Naive thymus-derived CD8-positive, alpha-beta T cell (primary cell): ENCODE data around the gene GALNS. TPM values are rescaled to one million over a fixed set of nuclear protein-coding genes. Genes with fewer than 3 reads are reported as not detected.
"Not testable (repeated sequence)": the region's sequence is repeated elsewhere in the genome, so short reads cannot be mapped to it uniquely, and the experiment has no call there.

Source experiments
- ATAC-seq, 2 donors: fragments of 150-1000 bp; cut with Tn5 transposase in 1 of 2; sonication (Bioruptor Pico), chemical (Tn5 transposase) in 1 of 2; 1 replicate in 1 of 2; 2 replicates in 1 of 2; pipeline ENCODE4 v1.10.0; 2021; ENCODE audit warnings: mild to moderate bottlenecking in 2 of 2, moderate library complexity in 2 of 2
- POLR2A ChIA-PET: fragments of 350-600 bp; sonication (Branson Sonifier 250); formaldehyde crosslinking; loops from one replicate; lab custom pipeline; 2021; ENCODE audit warnings: antibody characterized with exemption; lab: Charles Lee
- DNase-seq, 10 donors: peaks; one replicate each; pipeline versions ENCODE4 v3.0.0 to v3.0.0-alpha.2; 2020 to 2022
- H3K27ac Mint-ChIP-seq, 10 donors: one replicate each; pipeline ENCODE4 v1.8.0; 2020 to 2022; ENCODE audit warnings: mild to moderate bottlenecking in 10 of 10, mixed read lengths in 10 of 10, moderate library complexity in 4 of 10, inconsistent platforms in 1 of 10
- H3K27me3 Mint-ChIP-seq, 5 donors: one replicate each; pipeline ENCODE4 v1.8.0; 2021 to 2022; ENCODE audit warnings: mixed read lengths in 5 of 5
- H3K36me3 Mint-ChIP-seq, 3 donors: one replicate each; pipeline ENCODE4 v1.8.0; 2020 to 2022; ENCODE audit warnings: mixed read lengths in 3 of 3, mild to moderate bottlenecking in 2 of 3, inconsistent platforms in 1 of 3
- H3K4me1 Mint-ChIP-seq, 4 donors: one replicate each; pipeline ENCODE4 v1.8.0; 2021 to 2022; ENCODE audit warnings: mixed read lengths in 4 of 4
- H3K4me3 Mint-ChIP-seq, 10 donors: one replicate each; pipeline ENCODE4 v1.8.0; 2020 to 2022; ENCODE audit warnings: mild to moderate bottlenecking in 10 of 10, mixed read lengths in 10 of 10, moderate library complexity in 6 of 10, inconsistent platforms in 1 of 10
- H3K9me3 Mint-ChIP-seq, 9 donors: one replicate each; pipeline ENCODE4 v1.8.0; 2020 to 2022; ENCODE audit warnings: mixed read lengths in 9 of 9, mild to moderate bottlenecking in 3 of 9, inconsistent platforms in 1 of 9, moderate library complexity in 1 of 9
- polyA plus RNA-seq, 3 donors: library from polyadenylated mRNA; unstranded; fragments of 300-500 nt; fragmentation: Illumina TruSeq; gene quantifications; one replicate each; pipeline ENCODE4 v1.2.3, GENCODE V29; 2021
- total RNA-seq, 8 experiments: library from RNA in 2 of 8; stranded (reverse) in 2 of 8; gene quantifications; one replicate each; pipeline ENCODE4 v1.2.3 and lab custom pipeline; 2021 to 2026

The GALNS gene
- total and polyA plus RNA-seq, 5 experiments from 2014 or later: 7.8 to 53.5 (median 11.9) TPM

- Mint-ChIP-seq H3K27me3 (no peaks in the 10 kb centered on the region), H3K9me3 (no peaks in the 10 kb centered on the region), H3K4me1 (peaks cover 0 to 4% (median 2%) of the 10 kb centered on the region in 4 donors), H3K36me3 (no peaks in the 10 kb centered on the region), H3K27ac (no peak overlapping the region), H3K4me3 (no peak overlapping the region)
- POLR2A ChIA-PET: no interaction called here
- DNase-seq (no peak), ATAC-seq (no peak)
Measured at GRCh38 chr16:88895335-88895734, 38.6 kb upstream of the GALNS start.

- no peak for ATAC-seq
- POLR2A ChIA-PET: no interaction called here
- no peak overlapping the region for H3K4me3 Mint-ChIP-seq
- H3K9me3 Mint-ChIP-seq: no peaks in the 10 kb centered on the region
- peaks cover 0 to 4% (median 2%) of the 10 kb centered on the region in 4 donors for H3K4me1 Mint-ChIP-seq
- H3K36me3 Mint-ChIP-seq: no peaks in the 10 kb centered on the region
- no peak for DNase-seq
- no peak overlapping the region for H3K27ac Mint-ChIP-seq
- H3K27me3 Mint-ChIP-seq: no peaks in the 10 kb centered on the region
Measured at GRCh38 chr16:88894681-88895300, 38.0 kb upstream of the GALNS start.

- POLR2A ChIA-PET, H3K27me3 Mint-ChIP-seq, DNase-seq, ATAC-seq, H3K9me3 Mint-ChIP-seq, H3K27ac Mint-ChIP-seq, H3K36me3 Mint-ChIP-seq, H3K4me3 Mint-ChIP-seq, H3K4me1 Mint-ChIP-seq: not testable (repeated sequence)
Measured at GRCh38 chr16:88894266-88894665, 37.5 kb upstream of the GALNS start.

- ATAC-seq (no peak), DNase-seq (no peak)
- Mint-ChIP-seq H3K27me3 (no peaks in the 10 kb centered on the region), H3K27ac (no peak overlapping the region), H3K9me3 (no peaks in the 10 kb centered on the region), H3K4me1 (peaks cover 0 to 4% (median 2%) of the 10 kb centered on the region in 4 donors), H3K4me3 (no peak overlapping the region), H3K36me3 (no peaks in the 10 kb centered on the region)
- POLR2A ChIA-PET: no interaction called here
Measured at GRCh38 chr16:88893127-88893968, 36.6 kb upstream of the GALNS start.

- Mint-ChIP-seq H3K4me1 (peaks cover 0 to 4% (median 2%) of the 10 kb centered on the region in 4 donors), H3K27me3 (no peaks in the 10 kb centered on the region), H3K4me3 (no peak overlapping the region), H3K27ac (no peak overlapping the region), H3K36me3 (no peaks in the 10 kb centered on the region), H3K9me3 (no peaks in the 10 kb centered on the region)
- ATAC-seq (no peak), DNase-seq (no peak)
- POLR2A ChIA-PET: no interaction called here
Measured at GRCh38 chr16:88892065-88892464, 35.3 kb upstream of the GALNS start.

GRCh38 chr16:88891083-88891482 lies 34.3 kb upstream of the GALNS start:
- peaks cover 0 to 4% (median 2%) of the 10 kb centered on the region in 4 donors for H3K4me1 Mint-ChIP-seq
- DNase-seq: no peak
- no peaks in the 10 kb centered on the region for H3K9me3 Mint-ChIP-seq
- ATAC-seq: no peak
- POLR2A ChIA-PET: no interaction called here
- H3K4me3 Mint-ChIP-seq: no peak overlapping the region
- H3K36me3 Mint-ChIP-seq: no peaks in the 10 kb centered on the region
- no peaks in the 10 kb centered on the region for H3K27me3 Mint-ChIP-seq
- H3K27ac Mint-ChIP-seq: no peak overlapping the region

- H3K27ac Mint-ChIP-seq, H3K36me3 Mint-ChIP-seq, H3K27me3 Mint-ChIP-seq, H3K4me1 Mint-ChIP-seq, ATAC-seq, POLR2A ChIA-PET, DNase-seq, H3K9me3 Mint-ChIP-seq, H3K4me3 Mint-ChIP-seq: not testable (repeated sequence)
Measured at GRCh38 chr16:88889702-88890352, 33.1 kb upstream of the GALNS start.

- Mint-ChIP-seq H3K9me3 (no peaks in the 10 kb centered on the region), H3K4me3 (no peak overlapping the region), H3K27me3 (no peaks in the 10 kb centered on the region), H3K4me1 (peaks cover 0 to 1% (median 0%) of the 10 kb centered on the region in 4 donors), H3K36me3 (no peaks in the 10 kb centered on the region), H3K27ac (no peak overlapping the region)
- ATAC-seq (no peak), DNase-seq (no peak)
- POLR2A ChIA-PET: no interaction called here
Measured at GRCh38 chr16:88888461-88889387, 32.0 kb upstream of the GALNS start.

- DNase-seq (no peak), ATAC-seq (no peak)
- Mint-ChIP-seq H3K9me3 (no peaks in the 10 kb centered on the region), H3K27me3 (no peaks in the 10 kb centered on the region), H3K4me1 (peaks cover 0 to 1% (median 0%) of the 10 kb centered on the region in 4 donors), H3K36me3 (no peaks in the 10 kb centered on the region), H3K4me3 (no peak overlapping the region), H3K27ac (peak overlapping the region in 1 of 10 donors; percentile 29)
- POLR2A ChIA-PET: no interaction called here
Measured at GRCh38 chr16:88888057-88888456, 31.3 kb upstream of the GALNS start.

- no peaks in the 10 kb centered on the region for H3K36me3 Mint-ChIP-seq
- POLR2A ChIA-PET: interaction anchor here (0.6 kb wide), 1 partner anchor 29 kb away, joined by 4 read pairs; no protein-coding TSS in a partner anchor
- no peak overlapping the region for H3K27ac Mint-ChIP-seq
- no peaks in the 10 kb centered on the region for H3K9me3 Mint-ChIP-seq
- ATAC-seq (no peak), DNase-seq (no peak)
- peaks cover 0 to 6% (median 4%) of the 10 kb centered on the region in 4 donors for H3K4me1 Mint-ChIP-seq
- H3K27me3 Mint-ChIP-seq: no peaks in the 10 kb centered on the region
- H3K4me3 Mint-ChIP-seq: no peak overlapping the region
Measured at GRCh38 chr16:88886845-88887521, 30.2 kb upstream of the GALNS start.

GRCh38 chr16:88886420-88886844 lies 29.7 kb upstream of the GALNS start:
- POLR2A ChIA-PET: no interaction called here
- ATAC-seq (no peak), DNase-seq (no peak)
- Mint-ChIP-seq H3K27me3 (no peaks in the 10 kb centered on the region), H3K36me3 (no peaks in the 10 kb centered on the region), H3K4me3 (no peak overlapping the region), H3K4me1 (peaks cover 0 to 7% (median 5%) of the 10 kb centered on the region in 4 donors), H3K9me3 (no peaks in the 10 kb centered on the region), H3K27ac (no peak overlapping the region)
